ENCODE measurements around the gene CTSW.

DNA sequence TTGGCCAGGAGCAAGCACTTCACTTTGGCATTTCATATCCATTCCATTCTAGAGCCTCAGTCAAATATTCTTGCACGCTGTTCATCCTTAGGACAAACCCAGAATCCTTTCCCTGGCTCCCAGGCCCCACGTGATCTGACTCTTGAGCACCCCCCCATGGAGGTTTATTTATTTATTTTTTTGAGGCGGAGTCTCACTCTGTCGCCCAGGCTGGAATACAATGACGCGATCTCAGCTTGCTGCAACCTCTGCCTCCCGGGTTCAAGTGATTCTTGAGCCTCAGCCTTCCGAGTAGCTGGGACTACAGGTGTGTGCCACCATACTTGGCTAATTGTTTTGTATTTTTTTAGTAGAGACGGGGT lies 52.9 kb downstream of the CTSW start:
- TF ChIP-seq, protein P1, sequence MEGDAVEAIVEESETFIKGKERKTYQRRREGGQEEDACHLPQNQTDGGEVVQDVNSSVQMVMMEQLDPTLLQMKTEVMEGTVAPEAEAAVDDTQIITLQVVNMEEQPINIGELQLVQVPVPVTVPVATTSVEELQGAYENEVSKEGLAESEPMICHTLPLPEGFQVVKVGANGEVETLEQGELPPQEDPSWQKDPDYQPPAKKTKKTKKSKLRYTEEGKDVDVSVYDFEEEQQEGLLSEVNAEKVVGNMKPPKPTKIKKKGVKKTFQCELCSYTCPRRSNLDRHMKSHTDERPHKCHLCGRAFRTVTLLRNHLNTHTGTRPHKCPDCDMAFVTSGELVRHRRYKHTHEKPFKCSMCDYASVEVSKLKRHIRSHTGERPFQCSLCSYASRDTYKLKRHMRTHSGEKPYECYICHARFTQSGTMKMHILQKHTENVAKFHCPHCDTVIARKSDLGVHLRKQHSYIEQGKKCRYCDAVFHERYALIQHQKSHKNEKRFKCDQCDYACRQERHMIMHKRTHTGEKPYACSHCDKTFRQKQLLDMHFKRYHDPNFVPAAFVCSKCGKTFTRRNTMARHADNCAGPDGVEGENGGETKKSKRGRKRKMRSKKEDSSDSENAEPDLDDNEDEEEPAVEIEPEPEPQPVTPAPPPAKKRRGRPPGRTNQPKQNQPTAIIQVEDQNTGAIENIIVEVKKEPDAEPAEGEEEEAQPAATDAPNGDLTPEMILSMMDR (IDR thresholded peaks at IDR 0.05 in 8 of 11, conservative IDR thresholded peaks at IDR 0.05 in 3 of 11): no peak
- no peak for TF ChIP-seq POLR2AphosphoS5 (IDR thresholded peaks at IDR 0.05)
- TF ChIP-seq POLR2A (IDR thresholded peaks at IDR 0.05): no peak

Data from spleen (tissue), 7 donors.